NK-92 (cell line): ENCODE results near the gene ANGEL2.
"Not testable (repeated sequence)": the region's sequence is repeated elsewhere in the genome, so short reads cannot be mapped to it uniquely, and the experiment has no call there.

ENCODE experiments used
- DNase-seq: peaks from one replicate; lab custom pipeline; 2025; ENCODE audit not compliant: unreplicated experiment; lab: John Stamatoyannopoulos, UW

The ANGEL2 gene

GRCh38 chr1:212976586-212976985 is 39.1 kb downstream of the ANGEL2 start:
- DNase-seq, result no peak

GRCh38 chr1:212975111-212975918 is 40.4 kb downstream of the ANGEL2 start:
- DNase-seq, result no peak

GRCh38 chr1:212974711-212975110 is 41.0 kb downstream of the ANGEL2 start:
- no peak for DNase-seq

- DNase-seq, result no peak
Observed at GRCh38 chr1:212973899-212974298, 41.8 kb downstream of the ANGEL2 start.

- no peak for DNase-seq
Observed at GRCh38 chr1:212973426-212973825, 42.2 kb downstream of the ANGEL2 start.

- DNase-seq, result no peak
Observed at GRCh38 chr1:212971312-212971711, 44.4 kb downstream of the ANGEL2 start.

- no peak for DNase-seq
Observed at GRCh38 chr1:212970085-212970484, 45.6 kb downstream of the ANGEL2 start.

GRCh38 chr1:212968368-212968863 is 47.3 kb downstream of the ANGEL2 start:
- no peak for DNase-seq

GRCh38 chr1:212967801-212968200 is 47.9 kb downstream of the ANGEL2 start:
- no peak for DNase-seq

GRCh38 chr1:212966616-212967015 is 49.1 kb downstream of the ANGEL2 start:
- DNase-seq, result no peak

- not testable (repeated sequence) for DNase-seq
Observed at GRCh38 chr1:212964993-212965392, 50.7 kb downstream of the ANGEL2 start.

GRCh38 chr1:212964102-212964501 is 51.6 kb downstream of the ANGEL2 start:
- no peak for DNase-seq

- no peak for DNase-seq
Observed at GRCh38 chr1:212962509-212962908, 53.2 kb downstream of the ANGEL2 start.

- no peak for DNase-seq
Observed at GRCh38 chr1:212960932-212961331, 54.7 kb downstream of the ANGEL2 start.

- no peak for DNase-seq
Observed at GRCh38 chr1:212959266-212960220, 56.1 kb downstream of the ANGEL2 start.

GRCh38 chr1:212958175-212958574 is 57.5 kb downstream of the ANGEL2 start:
- no peak for DNase-seq

- DNase-seq, result no peak
Observed at GRCh38 chr1:212957546-212957945, 58.1 kb downstream of the ANGEL2 start.

- DNase-seq, result no peak
Observed at GRCh38 chr1:212955961-212956620, 59.6 kb downstream of the ANGEL2 start.

- DNase-seq, result no peak
Observed at GRCh38 chr1:212955098-212955497, 60.6 kb downstream of the ANGEL2 start.

GRCh38 chr1:212954514-212954913 is 61.2 kb downstream of the ANGEL2 start:
- DNase-seq, result no peak

GRCh38 chr1:212953321-212953720 is 62.3 kb downstream of the ANGEL2 start:
- no peak for DNase-seq
